ENCODE data around the gene CENPVL3.

The CENPVL3 gene

GRCh38 chrX:51606446-51606845, 12.3 kb downstream of the CENPVL3 start:
- TF ChIP-seq CTCF (conservative IDR thresholded peaks at IDR 0.05), result no peak
- no peak overlapping the region for H3K27ac ChIP-seq

- no peak for TF ChIP-seq CTCF (conservative IDR thresholded peaks at IDR 0.05)
- H3K27ac ChIP-seq, result no peak overlapping the region
Observed at GRCh38 chrX:51598899-51599298, 19.8 kb downstream of the CENPVL3 start.

- no peak for TF ChIP-seq CTCF (conservative IDR thresholded peaks at IDR 0.05)
- no peak overlapping the region for H3K27ac ChIP-seq
Observed at GRCh38 chrX:51571874-51572273, 46.8 kb downstream of the CENPVL3 start.

GRCh38 chrX:51569561-51569960, 49.2 kb downstream of the CENPVL3 start:
- no peak for TF ChIP-seq CTCF (conservative IDR thresholded peaks at IDR 0.05)

GRCh38 chrX:51568586-51568985, 50.1 kb downstream of the CENPVL3 start:
- no peak overlapping the region for H3K27ac ChIP-seq
- TF ChIP-seq CTCF (conservative IDR thresholded peaks at IDR 0.05), result no peak

More at GRCh38 chrX:51569561-51569960, 49.2 kb downstream of the CENPVL3 start:
- H3K27ac ChIP-seq, result no peak overlapping the region

All from VCaP (cell line).